ENCODE measurements around the gene SECTM1. TPM values are rescaled to one million over a fixed set of nuclear protein-coding genes. Genes with fewer than 3 reads are reported as not detected.
A peak's percentile ranks its signal among the peaks of the same experiment; 100 is the strongest.

Gene SECTM1
- total RNA-seq, 1 donor from 2014 or later: 22.2 TPM

DNA sequence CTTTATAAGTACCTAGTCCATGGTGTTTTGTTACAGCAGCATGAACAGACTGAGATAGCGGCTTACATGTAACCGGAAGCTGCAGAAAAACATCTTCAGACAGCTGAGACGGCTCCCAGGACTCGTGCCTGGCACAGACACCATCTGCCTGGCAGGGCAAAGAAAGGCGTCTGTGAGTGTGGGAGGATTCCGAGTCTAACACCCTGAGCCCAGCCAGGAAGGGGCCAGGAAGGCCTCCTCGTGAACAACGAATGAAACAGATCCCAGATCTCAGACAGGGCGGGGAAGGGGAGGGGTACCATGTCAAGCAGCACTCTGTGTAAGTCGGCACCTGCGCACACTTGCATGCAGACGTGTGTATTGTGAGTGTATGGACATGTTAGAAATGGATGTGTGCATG, 55.7 kb downstream of the SECTM1 start:
- no peak for ATAC-seq
- intact Hi-C loops (cut with DNase I): no loop called here
- no peak for DNase-seq (ENCODE audit: low spot score)

DNA sequence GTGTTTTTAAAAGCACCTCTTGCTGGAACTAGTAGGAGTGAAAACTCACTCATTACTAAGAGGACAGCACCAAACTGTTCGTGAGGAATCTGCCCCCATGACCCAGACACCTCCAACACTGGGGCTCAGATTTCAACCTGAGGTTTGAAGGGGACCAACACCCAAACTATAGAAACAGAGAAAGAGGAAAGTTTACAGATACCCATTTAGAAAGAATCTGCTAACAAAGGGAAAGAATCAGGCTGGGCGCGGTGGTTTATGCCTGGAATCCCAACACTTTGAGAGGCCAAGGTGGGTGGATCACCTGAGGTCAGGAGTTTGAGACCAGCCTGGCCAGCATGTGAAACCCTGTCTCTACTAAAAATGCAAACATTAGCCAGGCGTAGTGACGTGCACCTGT, 56.6 kb downstream of the SECTM1 start:
- intact Hi-C loops (cut with DNase I): no loop called here
- no peak for DNase-seq (ENCODE audit: low spot score)
- no peak for ATAC-seq

DNA sequence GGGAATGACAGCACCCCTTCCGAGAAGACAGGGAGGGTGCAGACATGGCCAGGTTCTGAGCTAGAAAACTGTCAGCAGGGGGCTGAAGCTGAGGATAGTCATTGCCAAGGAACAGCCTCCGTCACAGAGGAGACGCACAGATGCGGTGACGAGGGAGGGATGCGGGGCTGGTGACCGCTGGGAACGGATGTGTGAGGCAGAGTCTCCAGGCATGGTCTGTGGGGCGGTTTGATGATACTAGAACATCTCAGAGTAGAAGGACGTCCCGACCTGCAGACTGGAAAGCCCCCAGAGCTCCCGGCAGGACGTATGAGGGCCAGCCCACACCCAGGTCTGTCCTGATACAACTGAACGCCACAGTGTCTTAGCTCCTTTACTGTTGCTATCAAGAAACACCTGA, 58.2 kb downstream of the SECTM1 start:
- ATAC-seq: no peak
- intact Hi-C loops (cut with DNase I): no loop called here

DNA sequence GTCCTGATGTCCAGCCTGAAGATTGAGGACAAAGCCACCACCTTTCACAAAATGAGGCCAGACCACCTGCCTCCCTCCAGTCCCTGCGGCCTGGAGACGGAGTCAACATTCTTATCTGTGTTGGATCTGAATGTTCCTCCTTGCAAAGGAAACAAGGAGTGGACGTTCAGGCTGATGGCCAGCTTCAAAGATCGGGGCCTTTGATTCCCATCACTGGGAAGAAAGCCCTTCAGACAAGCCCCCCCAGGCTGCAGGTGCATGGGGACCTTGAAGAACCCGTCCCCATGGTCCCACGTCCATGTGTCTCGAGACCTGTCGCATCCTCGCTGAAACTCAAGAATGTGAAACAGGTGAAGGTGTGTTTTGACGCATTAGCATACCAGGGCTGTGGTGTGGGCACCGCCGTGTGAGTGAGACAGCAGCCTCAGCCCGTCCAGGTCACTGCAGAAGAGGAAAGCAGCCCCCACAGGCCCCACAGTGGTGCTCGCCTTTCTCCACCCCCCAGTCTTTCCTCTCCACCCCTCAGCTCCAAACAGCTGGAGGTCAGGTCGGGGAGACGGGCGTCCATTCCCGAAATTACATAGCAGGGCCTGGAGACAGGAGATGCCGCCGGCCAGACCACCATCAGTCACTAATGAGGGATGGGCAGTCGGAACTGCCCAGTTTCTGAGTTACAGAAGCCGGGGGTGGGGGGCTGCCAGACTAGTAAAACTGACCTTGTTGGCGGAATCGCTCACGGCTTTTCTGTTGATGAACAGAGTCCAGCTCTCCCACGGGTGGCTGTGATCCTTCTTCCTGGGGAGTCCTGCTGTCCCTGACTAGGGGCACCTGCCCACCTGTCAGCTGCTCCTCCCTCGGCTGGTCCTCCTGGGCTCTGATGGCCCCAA, 59.2 kb downstream of the SECTM1 start:
- DNase-seq (ENCODE audit: low spot score) (no peak), ATAC-seq (no peak)
- intact Hi-C loops (cut with DNase I): no loop called here

More for the DNA sequence above, 58.2 kb downstream of the SECTM1 start:
- no peak for DNase-seq (ENCODE audit: low spot score)

DNA sequence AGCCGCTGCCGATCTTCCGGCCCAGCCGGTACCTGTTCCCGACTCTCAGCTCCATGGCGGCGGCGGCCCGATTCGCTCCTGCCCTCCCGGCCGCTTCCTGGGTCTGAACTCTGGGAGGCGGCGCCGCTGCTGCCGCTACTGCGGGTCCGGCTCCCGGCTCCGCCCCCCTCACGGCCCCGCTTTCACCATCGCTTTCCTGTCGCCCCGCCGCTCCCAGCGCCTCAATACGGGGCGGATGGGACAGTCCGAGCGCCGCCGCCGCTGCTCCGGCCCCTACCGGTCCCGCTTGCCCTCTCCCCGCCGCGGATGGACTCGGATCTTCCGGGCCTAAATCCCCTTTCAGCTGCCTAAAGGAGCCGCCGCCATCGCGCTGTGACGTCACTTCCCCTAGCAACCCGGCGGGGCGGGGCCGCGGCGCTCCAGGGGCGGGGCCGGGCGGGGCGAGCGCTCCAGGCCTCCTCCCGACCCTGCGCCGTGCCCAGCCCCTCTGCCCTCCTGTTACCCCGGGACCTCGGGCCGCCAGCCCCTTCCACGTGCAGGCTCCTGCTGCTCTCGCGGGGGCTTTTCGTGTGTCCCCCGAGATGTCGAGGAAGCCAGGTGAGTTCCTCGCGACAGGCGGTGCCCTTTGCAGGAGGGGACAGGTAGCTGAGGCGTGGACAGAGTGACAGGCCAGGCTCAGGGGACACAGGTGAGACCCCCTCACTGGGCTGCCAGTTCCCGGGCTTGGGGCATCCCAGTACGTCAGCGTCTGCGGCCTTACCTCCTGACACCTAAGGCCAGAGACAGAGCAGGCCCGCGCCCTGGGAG, 60.0 kb downstream of the SECTM1 start, which contains the start of gene CSNK1D:
CSNK1D (minus strand) TSS at position 374 of the 807 bp plus-strand sequence; CDS start at position 55, 319 bp downstream.
- intact Hi-C loops (cut with DNase I): no loop called here
- peak; percentile 95 for DNase-seq (ENCODE audit: low spot score)
- peak; percentile 93 for ATAC-seq

DNA sequence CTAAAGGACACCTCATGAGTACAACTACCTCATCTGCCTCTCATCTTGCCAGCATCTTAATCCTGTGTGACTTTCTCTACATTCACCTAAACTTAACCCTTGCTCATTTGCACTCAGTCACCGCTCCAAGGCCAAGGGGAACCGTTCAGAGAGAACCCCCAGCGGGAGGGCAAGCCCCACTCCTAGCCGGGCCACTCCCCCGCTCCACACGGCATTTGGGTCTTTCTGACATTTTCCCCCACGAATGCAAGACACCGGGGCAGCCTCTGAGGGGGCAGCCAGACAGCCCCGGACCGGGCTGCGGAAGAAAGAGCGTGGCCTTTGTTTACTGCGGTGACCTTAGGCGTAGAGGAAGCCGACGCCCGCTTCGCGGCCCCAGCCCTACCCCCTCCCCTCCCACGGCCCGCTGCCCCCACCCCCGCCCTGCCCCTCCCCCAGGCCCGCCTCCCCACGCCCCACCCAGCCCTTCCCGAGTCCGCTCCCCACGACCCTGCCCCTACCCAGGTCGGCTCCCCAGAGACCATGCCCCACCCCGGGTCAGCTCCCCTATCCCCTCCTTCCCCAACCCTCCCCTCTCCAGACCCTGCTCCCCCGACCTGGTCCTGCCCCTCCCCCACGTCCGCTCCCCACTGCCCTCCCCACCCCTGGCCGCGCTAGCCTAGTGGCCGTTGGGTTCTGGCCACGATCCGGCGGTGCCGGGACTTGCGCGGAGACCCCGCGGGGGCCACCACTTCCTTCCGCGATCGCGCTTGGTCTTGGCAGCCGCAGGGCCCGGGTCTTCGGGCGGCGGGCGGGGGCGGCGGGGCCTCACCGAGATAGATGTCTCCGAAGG, 60.9 kb downstream of the SECTM1 start:
- intact Hi-C loops (cut with DNase I): no loop called here

DNA sequence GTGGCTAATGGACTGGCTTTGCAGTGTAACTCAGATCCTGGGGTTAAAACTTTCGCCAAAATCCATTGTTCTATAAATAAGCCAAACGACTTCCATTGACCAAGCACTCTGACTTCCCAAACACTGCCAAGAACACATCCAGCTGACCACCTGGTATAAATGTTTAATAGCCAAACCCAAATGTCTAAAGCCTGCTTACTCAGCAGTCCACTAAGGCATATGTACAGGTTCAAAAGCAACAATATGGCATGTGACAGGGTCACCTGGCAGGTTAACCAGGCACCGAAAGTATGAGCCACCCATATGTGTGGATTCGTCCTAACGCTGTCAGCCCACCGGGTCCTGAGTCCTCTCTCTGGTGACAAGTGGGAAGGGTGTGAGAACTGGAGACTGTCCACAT, 62.2 kb downstream of the SECTM1 start:
- ATAC-seq (no peak), DNase-seq (ENCODE audit: low spot score) (no peak)
- intact Hi-C loops (cut with DNase I): no loop called here

More for the DNA sequence above, 60.9 kb downstream of the SECTM1 start:
- peak; percentile 79 for DNase-seq (ENCODE audit: low spot score)
- ATAC-seq: peak; percentile 15

Other genes with a start within 250 kb of the SECTM1 start
- 280 TPM for gene FASN, start 235.5 kb downstream of the SECTM1 start, total RNA-seq
- 50.6 TPM for gene CCDC57, start 120.9 kb downstream of the SECTM1 start, total RNA-seq
- 53.1 TPM for gene SLC16A3, start 104.7 kb downstream of the SECTM1 start, total RNA-seq
- gene CSNK1D, start 60.1 kb downstream of the SECTM1 start, total RNA-seq: 152 TPM
- gene CD7, start 16.2 kb downstream of the SECTM1 start, total RNA-seq: 2.5 TPM
- gene TEX19, start 25.5 kb upstream of the SECTM1 start, total RNA-seq: not detected
- gene UTS2R, start 38.0 kb upstream of the SECTM1 start, total RNA-seq: not detected
- gene HEXD, start 84.6 kb upstream of the SECTM1 start, total RNA-seq: 43.2 TPM
- gene OGFOD3, start 84.8 kb upstream of the SECTM1 start, total RNA-seq: 23.5 TPM
- 94.5 TPM for gene CYBC1, start 117.0 kb upstream of the SECTM1 start, total RNA-seq
- 55.5 TPM for gene NARF, start 125.0 kb upstream of the SECTM1 start, total RNA-seq
- gene FOXK2, start 186.0 kb upstream of the SECTM1 start, total RNA-seq: 59.9 TPM

Data from sciatic nerve (tissue), 2 donors.